HG03108 (cell line): Measurements from ENCODE around the gene CSPG4.
"Not testable (repeated sequence)": the region's sequence is repeated elsewhere in the genome, so short reads cannot be mapped to it uniquely, and the experiment has no call there.

ENCODE experiments used
- ATAC-seq: cut with Tn5 transposase; IDR thresholded peaks from one replicate; pipeline ENCODE4 v1.9.1; 2021; ENCODE audit warnings: moderate library complexity; ENCODE audit not compliant: unreplicated experiment

The CSPG4 gene

DNA sequence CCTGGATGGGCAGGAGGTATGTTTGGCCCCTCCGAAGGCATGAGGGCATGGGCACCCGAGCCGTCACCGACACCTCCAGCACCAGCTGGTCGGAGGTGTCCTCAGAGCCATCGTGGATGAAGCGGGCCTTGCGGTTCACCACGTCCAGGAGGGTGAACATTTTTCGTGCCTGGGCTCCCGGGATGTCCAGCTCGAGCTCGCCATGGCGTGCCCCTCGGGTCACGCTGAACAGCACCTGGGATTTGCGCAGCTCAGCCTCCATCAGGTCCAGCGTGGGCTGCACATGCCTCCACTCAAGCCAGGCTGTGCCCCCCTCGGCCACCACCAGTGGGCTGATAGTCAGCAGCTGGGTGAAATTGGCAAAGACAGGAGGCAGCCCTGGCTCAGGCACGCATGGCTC is 23.2 kb downstream of the CSPG4 start:
- not testable (repeated sequence) for ATAC-seq

GRCh38 chr15:75688831-75689230 is 23.8 kb downstream of the CSPG4 start:
- ATAC-seq = no peak

GRCh38 chr15:75688278-75688557 is 24.4 kb downstream of the CSPG4 start:
- no peak for ATAC-seq

- ATAC-seq = no peak
Observed at GRCh38 chr15:75687486-75688277, 25.0 kb downstream of the CSPG4 start.

DNA sequence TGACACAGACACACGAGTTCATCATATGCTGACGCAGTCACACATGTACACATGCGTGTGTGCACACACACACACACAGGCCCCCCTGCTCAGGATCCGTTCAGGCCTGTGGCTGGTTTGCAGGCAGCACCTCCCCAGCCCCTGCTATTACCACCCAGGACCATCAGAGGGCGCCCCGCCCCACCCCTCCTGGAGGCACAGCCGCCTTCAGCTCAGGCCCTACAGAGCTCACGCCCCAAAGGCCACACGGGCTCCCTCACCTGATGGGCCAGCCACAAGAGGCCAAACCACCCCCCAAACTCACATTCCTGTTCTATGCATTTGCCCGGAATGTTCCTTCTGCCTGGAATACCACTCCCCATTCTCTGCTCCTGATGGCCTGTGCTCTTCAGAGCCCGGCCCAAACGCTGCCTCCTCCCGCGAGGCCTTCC is 26.4 kb downstream of the CSPG4 start:
- ATAC-seq = peak; percentile 53

- no peak for ATAC-seq
Observed at GRCh38 chr15:75685195-75685594, 27.5 kb downstream of the CSPG4 start.

GRCh38 chr15:75684648-75685047 is 28.0 kb downstream of the CSPG4 start:
- ATAC-seq = no peak

GRCh38 chr15:75683646-75684312 is 28.9 kb downstream of the CSPG4 start:
- peak; percentile 57 for ATAC-seq

DNA sequence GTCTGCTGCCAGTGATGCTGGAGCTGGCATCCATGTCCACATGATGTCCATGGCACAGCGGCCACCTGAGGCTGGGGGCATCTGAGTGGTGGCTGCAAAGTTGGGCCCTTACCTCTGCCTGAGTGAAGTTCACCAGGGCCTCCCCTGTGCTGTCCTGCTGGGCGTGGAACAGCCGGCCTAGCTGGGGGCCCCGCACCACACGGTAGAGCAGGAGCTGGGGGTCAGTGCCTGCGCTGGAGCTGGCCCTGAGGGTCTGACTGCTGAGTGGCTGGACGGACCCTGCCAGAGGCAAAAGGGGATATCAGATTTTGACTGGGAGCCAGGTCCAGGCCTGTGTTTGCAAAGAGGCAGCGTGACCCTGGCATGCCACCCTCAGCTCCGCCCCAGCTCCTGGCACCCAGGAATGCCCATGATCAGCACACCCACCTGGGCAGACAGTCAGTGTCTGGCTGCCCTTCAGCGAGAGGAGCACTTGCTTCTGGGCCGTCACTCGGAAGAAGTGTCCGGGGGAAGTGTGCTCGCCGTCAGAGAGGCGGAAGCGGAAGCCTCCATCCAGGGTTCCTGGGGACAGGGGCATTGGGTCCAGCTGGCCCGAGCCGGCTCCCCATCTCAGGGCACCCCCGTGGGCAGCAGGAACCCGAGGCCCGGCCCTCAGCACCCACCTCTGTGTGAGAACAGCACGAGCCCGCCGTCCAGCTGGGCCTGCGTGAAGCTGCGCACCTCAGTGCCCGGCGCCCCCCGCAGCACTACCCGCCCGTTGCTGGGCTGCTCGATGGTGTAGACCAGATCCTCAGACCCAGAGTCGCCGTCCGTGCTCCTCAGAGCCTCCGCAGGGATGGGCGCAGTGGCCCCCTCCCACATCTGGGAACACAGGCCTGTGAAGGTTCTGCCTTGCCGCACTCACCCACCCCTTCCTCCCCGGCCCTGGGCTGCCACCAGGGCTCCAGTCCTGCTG is 30.2 kb downstream of the CSPG4 start:
- ATAC-seq = no peak

- no peak for ATAC-seq
Observed at GRCh38 chr15:75680007-75680789, 32.5 kb downstream of the CSPG4 start.

DNA sequence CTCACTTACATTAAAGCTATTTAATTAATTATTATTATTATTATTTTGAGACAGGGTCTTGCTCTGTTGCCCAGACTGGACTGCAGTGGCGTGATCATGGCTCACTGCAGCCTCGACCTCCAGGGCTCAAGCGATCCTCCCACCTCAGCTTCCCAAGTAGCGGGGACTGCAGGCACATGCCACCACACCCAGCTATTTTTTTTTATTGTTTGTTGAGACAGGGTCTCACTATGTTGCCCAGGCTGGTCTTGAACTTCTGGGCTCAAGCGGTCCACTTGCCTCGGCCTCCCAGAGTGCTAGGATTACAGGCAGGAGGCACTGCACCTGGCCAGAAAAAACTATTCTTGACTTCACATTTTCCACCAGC is 34.3 kb downstream of the CSPG4 start:
- ATAC-seq = not testable (repeated sequence)

DNA sequence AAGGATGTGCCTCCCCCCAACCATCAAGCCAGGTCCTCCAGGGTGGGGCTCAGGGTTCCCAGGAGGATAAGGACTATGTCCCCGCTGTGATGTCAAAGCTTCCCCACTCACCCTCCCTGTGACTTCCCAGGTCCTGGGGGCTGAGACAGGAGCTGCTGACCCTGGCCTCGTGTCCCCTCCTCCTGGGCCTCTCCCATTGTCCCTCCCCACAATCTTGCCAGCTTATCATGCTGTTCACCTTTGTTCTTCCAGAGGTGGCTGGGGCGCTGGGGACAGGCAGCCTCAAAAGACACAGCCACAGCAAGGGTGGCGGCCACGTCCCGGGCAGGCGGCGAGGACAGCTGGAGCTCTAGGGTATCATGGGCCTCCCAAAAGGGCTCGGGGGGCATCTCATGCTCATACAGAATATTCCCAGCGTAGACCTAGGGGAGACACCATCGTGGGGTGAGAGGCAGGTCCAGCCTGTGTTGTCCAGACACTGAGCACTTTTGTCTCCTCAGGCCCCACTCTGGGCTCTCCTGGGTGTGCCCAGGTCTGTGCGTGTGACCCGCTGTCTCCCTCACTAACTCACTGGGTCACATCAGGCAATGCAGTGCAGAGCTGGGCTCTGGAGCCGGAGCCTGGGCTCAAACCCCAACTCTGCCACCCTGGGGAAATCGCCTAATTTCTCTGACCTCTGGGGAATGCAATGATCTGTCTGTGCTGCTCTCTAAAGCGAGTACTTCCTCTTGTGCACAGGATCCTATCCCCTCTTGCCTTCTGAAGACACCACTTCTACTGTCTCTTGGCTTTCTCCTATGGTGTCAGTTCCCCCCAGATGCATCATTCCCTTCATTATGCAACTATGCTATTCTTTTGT is 35.0 kb downstream of the CSPG4 start:
- ATAC-seq = no peak

DNA sequence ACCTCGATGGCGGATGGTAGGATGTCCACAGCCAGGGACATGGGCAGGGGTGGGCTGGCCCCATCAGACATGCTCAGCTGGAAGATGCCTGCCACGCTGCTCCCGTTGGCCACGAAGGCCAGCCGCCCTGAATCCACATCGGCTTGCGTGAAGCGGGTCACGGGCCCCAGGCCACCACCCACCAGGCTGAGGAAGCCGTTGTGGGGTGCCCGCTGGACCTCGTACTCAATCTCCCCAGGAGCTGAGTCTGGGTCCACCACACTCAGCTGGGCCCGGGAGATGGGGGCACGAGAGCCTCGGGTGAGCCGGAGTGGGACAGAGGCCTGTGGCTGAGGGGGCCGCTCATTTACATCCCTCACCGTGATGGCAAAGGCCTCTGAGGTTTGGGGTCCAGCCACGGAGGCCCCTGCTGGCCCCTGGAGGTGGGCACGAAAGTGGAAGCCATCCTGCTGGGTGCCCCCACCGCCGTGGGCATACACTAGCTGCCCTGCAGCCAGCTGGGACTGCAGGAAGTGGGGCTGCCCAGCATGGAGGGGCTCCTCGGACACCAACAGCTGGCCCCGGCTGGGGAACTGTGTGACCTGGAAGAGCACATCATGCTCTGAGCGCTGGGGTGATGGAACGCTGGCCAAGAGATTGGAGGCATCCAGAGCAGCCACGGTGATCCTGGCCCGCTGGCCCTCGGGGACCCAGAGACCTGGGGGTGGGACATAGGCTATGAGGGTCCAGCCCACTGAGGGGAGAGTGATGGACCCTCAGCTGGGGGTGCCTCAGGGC is 35.8 kb downstream of the CSPG4 start:
- ATAC-seq = no peak

DNA sequence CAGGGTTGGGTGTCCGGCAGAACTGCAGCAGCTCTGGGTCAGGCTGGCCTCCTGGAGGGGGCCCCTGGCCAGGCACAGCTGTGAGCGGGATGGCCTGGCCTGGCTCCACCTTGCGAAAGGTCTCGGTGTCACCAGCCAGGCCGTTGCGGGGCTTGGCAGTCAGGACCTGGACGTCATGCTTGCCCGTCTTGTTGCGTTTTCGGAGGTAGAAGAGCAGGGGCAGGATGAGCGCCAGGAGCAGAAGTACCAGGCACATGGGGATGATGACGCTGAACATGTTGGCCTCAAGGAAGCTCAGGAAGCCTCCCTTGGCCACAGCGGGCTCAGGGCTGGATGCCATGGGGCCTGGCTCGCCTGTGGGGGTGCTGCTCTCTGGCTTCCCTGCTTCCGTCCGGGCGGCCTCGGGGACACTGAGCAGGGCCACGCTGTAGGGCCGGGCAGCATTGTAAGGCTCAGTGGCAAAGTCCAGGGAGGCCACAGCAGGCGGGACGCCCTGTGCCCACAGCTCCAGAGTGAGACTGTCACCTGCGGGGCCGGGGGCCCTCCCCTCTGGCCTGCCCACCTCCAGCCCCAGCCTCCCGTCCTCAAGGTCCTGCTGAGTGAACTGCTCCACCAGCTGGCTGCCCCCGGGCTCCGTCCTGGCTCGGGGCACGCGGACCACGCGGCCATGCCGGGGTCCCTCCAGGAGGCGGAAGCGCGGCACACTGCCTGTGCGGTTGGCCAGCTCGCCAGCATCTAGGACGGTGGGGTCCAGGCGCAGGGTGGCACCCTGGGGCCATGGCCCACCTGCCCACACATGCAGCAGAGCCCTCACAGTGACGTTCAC is 36.9 kb downstream of the CSPG4 start:
- no peak for ATAC-seq

DNA sequence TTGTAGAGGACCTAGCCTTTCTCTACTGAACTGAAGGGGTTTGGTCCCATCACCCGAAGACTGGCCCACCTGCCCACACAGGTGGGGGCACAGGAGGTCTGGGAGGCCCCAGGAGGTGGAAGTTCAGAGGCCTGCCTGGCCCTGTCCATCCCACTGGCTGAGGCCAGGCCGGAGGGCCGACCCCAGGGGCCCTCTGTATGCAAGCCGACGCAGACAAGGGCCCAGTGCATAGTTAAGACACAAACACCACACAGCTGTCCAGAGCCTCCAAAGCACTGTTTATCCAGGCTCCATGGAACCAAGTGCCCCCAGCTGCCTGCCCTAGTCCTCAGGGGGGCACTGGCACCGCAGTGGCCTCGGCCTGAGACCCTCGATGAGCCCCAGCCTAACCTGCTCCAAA is 38.3 kb downstream of the CSPG4 start:
- no peak for ATAC-seq

DNA sequence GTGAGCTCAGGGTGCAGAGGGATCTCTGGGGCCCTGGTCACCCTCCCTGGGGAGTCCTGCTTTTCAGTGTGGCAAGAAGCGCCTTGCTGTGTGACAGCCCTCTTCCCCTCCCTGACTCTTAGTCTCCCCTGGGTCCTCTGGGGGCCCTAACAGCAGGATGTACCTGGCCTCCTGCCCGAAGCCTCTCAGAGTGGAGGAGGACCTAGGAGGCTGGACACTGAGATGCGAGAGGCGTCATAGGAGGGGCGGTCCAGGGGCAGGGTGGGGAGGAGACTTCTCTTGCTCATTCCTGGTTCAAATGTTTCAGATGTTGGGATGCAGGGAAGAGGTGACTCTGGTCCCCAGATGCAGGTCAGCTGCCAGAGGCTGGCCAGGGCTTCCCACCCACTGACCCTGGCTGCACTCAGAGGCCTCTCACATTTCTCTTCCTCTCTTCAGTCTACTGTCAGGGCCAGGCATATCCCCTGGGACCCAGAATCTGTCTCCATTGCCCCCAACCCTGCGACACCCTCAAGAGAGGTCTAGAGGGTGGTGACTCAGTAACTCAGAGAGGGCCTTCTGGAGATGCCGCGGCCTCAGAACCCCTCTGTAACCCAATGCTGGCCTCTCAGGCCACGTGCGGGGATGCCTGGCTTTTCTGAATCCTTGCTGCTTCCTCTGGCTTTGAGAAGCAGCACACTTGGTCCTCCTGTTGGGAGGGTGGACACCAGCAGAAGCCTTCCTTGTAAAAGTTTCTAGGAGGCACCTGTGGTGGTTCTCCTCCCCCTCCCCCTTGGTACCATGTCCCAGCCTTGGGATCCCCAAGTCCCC is 39.0 kb downstream of the CSPG4 start:
- ATAC-seq = no peak

GRCh38 chr15:75672646-75673425 is 39.8 kb downstream of the CSPG4 start:
- no peak for ATAC-seq
